Measurements from ENCODE around the gene ETV3.

- no peak for TF ChIP-seq CTCF (IDR thresholded peaks at IDR 0.05 in 2 of 3, conservative IDR thresholded peaks at IDR 0.05 in 1 of 3; ENCODE audit: borderline replicate concordance in 1 of 3, insufficient read depth in 1 of 3, low read depth in 2 of 3, low read length in 2 of 3)
- no peak for TF ChIP-seq JUND (IDR thresholded peaks at IDR 0.05)
- no peak for TF ChIP-seq ATF3 (IDR thresholded peaks at IDR 0.05)
- peak; percentile 93 for TF ChIP-seq POLR2AphosphoS5 (IDR thresholded peaks at IDR 0.05; ENCODE audit: low read depth, low read length)
- TF ChIP-seq SIN3A (IDR thresholded peaks at IDR 0.05; ENCODE audit: low read depth), result peak; percentile 90
- peak; percentile 59; the same call in 1 of the 2 replicates for TF ChIP-seq SP1 (IDR thresholded peaks at IDR 0.05; ENCODE audit: low read depth)
- peak; percentile 90 for TF ChIP-seq MAX (IDR thresholded peaks at IDR 0.05)
- no peak for TF ChIP-seq EZH2phosphoT487 (IDR thresholded peaks at IDR 0.05; ENCODE audit: borderline replicate concordance)
- TF ChIP-seq ELF1 (IDR thresholded peaks at IDR 0.05; ENCODE audit: borderline replicate concordance, low read depth), result no peak; the same call in 1 of the 2 replicates
- TF ChIP-seq REST (IDR thresholded peaks at IDR 0.05; ENCODE audit: low read depth), result no peak
- TF ChIP-seq EZH2 (IDR thresholded peaks at IDR 0.05), result no peak
- no peak for TF ChIP-seq RAD21 (IDR thresholded peaks at IDR 0.05; ENCODE audit: low read depth)
- TF ChIP-seq ZBTB33 (IDR thresholded peaks at IDR 0.05; ENCODE audit: extremely low read depth, insufficient replicate concordance, low read length), result no peak
- no peak for TF ChIP-seq YY1 (IDR thresholded peaks at IDR 0.05; ENCODE audit: extremely low read depth, insufficient replicate concordance, low read depth, low read length)
Measured at GRCh38 chr1:157138220-157139051, at the start of gene ETV3.
